Naive thymus-derived CD8-positive, alpha-beta T cell (primary cell): Measurements from ENCODE around the gene RASSF5. TPM values are rescaled to one million over a fixed set of nuclear protein-coding genes. Genes with fewer than 3 reads are reported as not detected.
A peak's percentile ranks its signal among the peaks of the same experiment; 100 is the strongest.

Experiments used
- ATAC-seq, 2 donors: fragments of 150-1000 bp; cut with Tn5 transposase in 1 of 2; sonication (Bioruptor Pico), chemical (Tn5 transposase) in 1 of 2; 1 replicate in 1 of 2; 2 replicates in 1 of 2; pipeline ENCODE4 v1.10.0; 2021; ENCODE audit warnings: mild to moderate bottlenecking in 2 of 2, moderate library complexity in 2 of 2
- POLR2A ChIA-PET: fragments of 350-600 bp; sonication (Branson Sonifier 250); formaldehyde crosslinking; loops from one replicate; lab custom pipeline; 2021; ENCODE audit warnings: antibody characterized with exemption; lab: Charles Lee
- DNase-seq, 10 donors: peaks; one replicate each; pipeline versions ENCODE4 v3.0.0 to v3.0.0-alpha.2; 2020 to 2022
- H3K27ac Mint-ChIP-seq, 10 donors: one replicate each; pipeline ENCODE4 v1.8.0; 2020 to 2022; ENCODE audit warnings: mild to moderate bottlenecking in 10 of 10, mixed read lengths in 10 of 10, moderate library complexity in 4 of 10, inconsistent platforms in 1 of 10
- H3K27me3 Mint-ChIP-seq, 5 donors: one replicate each; pipeline ENCODE4 v1.8.0; 2021 to 2022; ENCODE audit warnings: mixed read lengths in 5 of 5
- H3K36me3 Mint-ChIP-seq, 3 donors: one replicate each; pipeline ENCODE4 v1.8.0; 2020 to 2022; ENCODE audit warnings: mixed read lengths in 3 of 3, mild to moderate bottlenecking in 2 of 3, inconsistent platforms in 1 of 3
- H3K4me1 Mint-ChIP-seq, 4 donors: one replicate each; pipeline ENCODE4 v1.8.0; 2021 to 2022; ENCODE audit warnings: mixed read lengths in 4 of 4
- H3K4me3 Mint-ChIP-seq, 10 donors: one replicate each; pipeline ENCODE4 v1.8.0; 2020 to 2022; ENCODE audit warnings: mild to moderate bottlenecking in 10 of 10, mixed read lengths in 10 of 10, moderate library complexity in 6 of 10, inconsistent platforms in 1 of 10
- H3K9me3 Mint-ChIP-seq, 9 donors: one replicate each; pipeline ENCODE4 v1.8.0; 2020 to 2022; ENCODE audit warnings: mixed read lengths in 9 of 9, mild to moderate bottlenecking in 3 of 9, inconsistent platforms in 1 of 9, moderate library complexity in 1 of 9
- polyA plus RNA-seq, 3 donors: library from polyadenylated mRNA; unstranded; fragments of 300-500 nt; fragmentation: Illumina TruSeq; gene quantifications; one replicate each; pipeline ENCODE4 v1.2.3, GENCODE V29; 2021
- total RNA-seq, 8 experiments: library from RNA in 2 of 8; stranded (reverse) in 2 of 8; gene quantifications; one replicate each; pipeline ENCODE4 v1.2.3 and lab custom pipeline; 2021 to 2026

RASSF5 gene
- total and polyA plus RNA-seq, 5 experiments from 2014 or later, result 224 to 358 (median 233) TPM

DNA sequence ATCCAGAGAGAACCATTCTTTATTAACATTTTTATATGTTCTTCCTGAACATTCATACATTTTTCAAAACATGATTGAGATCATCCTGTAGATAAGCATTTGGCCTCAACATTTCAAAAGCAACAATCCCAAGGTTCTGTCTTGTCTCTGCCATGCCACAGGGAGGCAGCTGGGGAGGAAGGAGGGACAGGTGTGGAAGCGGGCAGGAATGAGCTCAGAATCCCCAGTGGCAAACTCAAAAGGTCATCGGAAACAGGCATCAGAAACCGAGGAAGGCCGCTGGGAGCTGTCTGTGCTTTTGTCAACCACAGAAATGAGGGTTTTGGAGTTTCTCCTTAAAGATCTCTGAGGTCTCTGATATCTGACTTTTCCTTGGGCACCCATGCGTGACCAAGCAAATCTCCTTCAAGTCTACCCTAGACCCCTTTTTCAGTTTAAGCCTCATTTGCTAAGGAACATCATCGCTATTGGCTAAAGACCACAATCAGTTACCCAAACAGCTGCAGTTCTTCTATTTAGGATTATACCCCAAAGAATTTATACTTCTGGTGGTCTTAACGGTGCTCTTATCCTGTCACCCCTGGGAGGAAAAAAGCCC, 34.0 kb downstream of the RASSF5 start:
- H3K27ac Mint-ChIP-seq, result peak overlapping the region in 1 of 10 donors; percentile 46
- no peak overlapping the region for H3K4me3 Mint-ChIP-seq
- no peaks in the 10 kb centered on the region for H3K27me3 Mint-ChIP-seq
- DNase-seq, result no peak
- no peaks in the 10 kb centered on the region for H3K9me3 Mint-ChIP-seq
- peaks cover 2 to 15% (median 13%) of the 10 kb centered on the region in 4 donors for H3K4me1 Mint-ChIP-seq
- POLR2A ChIA-PET, result interaction anchor here (0.7 kb wide), 1 partner anchor 40 kb away, joined by 3 read pairs; no protein-coding TSS in a partner anchor
- ATAC-seq, result no peak
- H3K36me3 Mint-ChIP-seq, result no peaks in the 10 kb centered on the region

DNA sequence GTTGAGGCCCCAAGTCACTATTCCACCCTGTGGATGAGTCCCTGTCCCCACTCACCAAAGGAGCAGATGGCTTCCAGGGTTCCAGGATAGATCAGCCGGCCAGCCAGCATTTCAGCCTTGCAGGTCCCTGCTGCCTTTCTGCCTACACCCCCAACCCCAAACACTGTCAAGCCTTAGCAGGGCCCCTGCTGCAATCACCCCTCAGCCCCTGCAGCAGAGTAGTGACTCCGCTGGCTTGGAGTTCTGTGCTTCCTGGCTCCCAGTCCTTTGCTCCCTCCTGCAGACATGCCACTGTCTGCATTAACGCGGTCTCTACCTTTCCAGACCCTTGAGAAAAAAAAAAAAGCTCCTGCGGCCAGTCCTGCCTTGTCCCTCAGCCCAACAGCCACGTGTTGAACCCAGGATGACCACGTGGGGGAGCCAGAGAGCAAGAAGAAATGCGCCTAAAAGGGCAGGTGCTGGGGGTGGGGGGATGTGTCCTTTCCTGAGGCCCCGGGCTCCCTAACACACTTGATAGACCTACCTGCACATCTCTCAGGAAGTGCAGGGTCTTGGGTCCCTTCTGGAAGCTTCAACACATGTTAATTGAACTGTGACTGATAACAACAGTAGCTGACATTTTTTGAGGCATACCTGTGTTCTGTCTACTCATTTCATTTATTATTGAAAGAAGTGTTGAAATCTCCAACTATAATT, 37.4 kb downstream of the RASSF5 start:
- POLR2A ChIA-PET, result interaction anchor here (0.6 to 3.5 kb wide), 15 partner anchors 8 to 369 kb away, joined by 3 to 34 read pairs (median 5); partner anchors contain the start of gene EIF2D

DNA sequence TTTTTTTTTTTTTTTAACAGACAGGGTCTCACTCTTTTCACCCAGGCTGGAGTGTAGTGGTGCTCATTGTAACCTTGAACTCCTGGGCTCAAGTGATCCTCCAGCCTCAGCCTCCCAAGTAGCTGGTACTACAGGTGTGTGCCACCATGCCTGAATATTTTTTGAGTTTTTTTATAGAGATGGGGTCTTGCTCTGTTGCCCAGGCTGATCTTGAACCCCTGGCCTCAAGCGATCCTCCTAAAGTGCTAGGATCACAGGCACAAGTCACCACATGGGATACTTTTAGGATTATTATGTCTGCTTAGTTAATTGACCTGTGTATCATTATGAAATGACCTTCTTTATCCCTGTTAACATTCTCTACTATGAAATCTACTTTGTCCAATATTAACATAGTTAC, 38.0 kb downstream of the RASSF5 start:
- ATAC-seq, result peak in 1 of 2 donors; percentile 38
- Mint-ChIP-seq H3K27ac (peak overlapping the region in 4 of 10 donors; percentile 29 to 74 (median 60)), H3K4me3 (peak overlapping the region in 1 of 10 donors; percentile 36), H3K27me3 (no peaks in the 10 kb centered on the region), H3K36me3 (no peaks in the 10 kb centered on the region), H3K9me3 (no peaks in the 10 kb centered on the region), H3K4me1 (peaks cover 5 to 25% (median 19%) of the 10 kb centered on the region in 4 donors)
- no peak for DNase-seq
- POLR2A ChIA-PET, result interaction anchor here (0.6 to 3.5 kb wide), 14 partner anchors 9 to 368 kb away, joined by 3 to 34 read pairs (median 5); partner anchors contain the start of gene EIF2D

More for the DNA sequence above, 37.4 kb downstream of the RASSF5 start:
- Mint-ChIP-seq H3K4me3 (peak overlapping the region in 2 of 10 donors; percentile 22 to 24), H3K27ac (peak overlapping the region in 5 of 10 donors; percentile 52 to 81 (median 63)), H3K9me3 (no peaks in the 10 kb centered on the region), H3K27me3 (no peaks in the 10 kb centered on the region), H3K36me3 (no peaks in the 10 kb centered on the region), H3K4me1 (peaks cover 5 to 20% (median 17%) of the 10 kb centered on the region in 4 donors)
- ATAC-seq (peak; percentile 91 to 93), DNase-seq (peak; percentile 69 to 90 (median 80))

DNA sequence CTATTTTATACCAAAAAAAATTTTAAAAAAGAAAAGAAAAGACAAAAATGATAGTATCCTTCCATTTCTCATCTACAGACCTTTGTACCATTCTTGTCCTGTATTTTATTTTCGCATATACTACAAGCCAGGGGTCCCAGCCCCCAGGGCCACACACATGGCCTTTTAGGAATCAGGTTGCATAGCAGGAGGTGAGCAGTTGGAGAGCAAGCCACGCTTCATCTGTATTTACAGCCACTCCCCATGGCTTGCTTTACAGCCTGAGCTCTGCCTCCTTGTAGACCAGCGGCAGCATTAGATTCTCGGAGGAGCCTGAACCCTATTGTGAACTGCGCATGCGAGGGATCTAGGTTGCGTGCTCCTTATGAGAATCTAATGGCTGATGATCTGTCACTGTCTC, 39.8 kb downstream of the RASSF5 start:
- Mint-ChIP-seq H3K4me1 (peaks cover 6 to 36% (median 34%) of the 10 kb centered on the region in 4 donors), H3K36me3 (no peaks in the 10 kb centered on the region), H3K27me3 (no peaks in the 10 kb centered on the region), H3K4me3 (no peak overlapping the region), H3K27ac (no peak overlapping the region), H3K9me3 (no peaks in the 10 kb centered on the region)
- POLR2A ChIA-PET, result interaction anchor here (2.6 to 3.5 kb wide), 3 partner anchors 10 to 65 kb away, joined by 12 to 34 read pairs (median 25); partner anchors contain the start of gene EIF2D
- ATAC-seq (no peak), DNase-seq (no peak)

DNA sequence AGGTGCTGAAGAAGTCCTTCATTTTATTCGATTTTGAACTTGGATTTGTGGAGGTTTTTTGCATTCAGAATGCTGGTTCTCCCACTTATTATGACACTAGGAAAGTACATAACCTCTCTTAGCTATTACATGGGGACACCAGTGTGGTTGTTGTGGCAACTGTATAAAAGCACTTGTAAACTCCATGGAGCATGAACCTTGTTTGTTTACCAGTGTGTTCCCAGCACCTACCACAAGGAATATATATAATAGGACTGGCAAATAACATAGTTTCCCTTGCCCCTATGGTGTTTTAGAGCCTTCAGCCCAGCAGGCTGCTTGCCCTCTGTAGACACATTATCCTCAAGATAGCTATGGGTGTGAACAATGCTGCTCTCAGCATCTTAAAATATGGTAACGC, 43.1 kb downstream of the RASSF5 start:
- POLR2A ChIA-PET, result interaction anchor here (0.6 to 22.9 kb wide), 4 partner anchors 24 to 117 kb away, joined by 3 to 825 read pairs (median 5); partner anchors contain the start of gene IKBKE
- ATAC-seq (no peak), DNase-seq (no peak)
- Mint-ChIP-seq H3K36me3 (no peaks in the 10 kb centered on the region), H3K4me1 (peaks cover 20 to 60% (median 56%) of the 10 kb centered on the region in 4 donors), H3K9me3 (no peaks in the 10 kb centered on the region), H3K27me3 (no peaks in the 10 kb centered on the region), H3K27ac (peak overlapping the region in 6 of 10 donors; percentile 23 to 99 (median 89)), H3K4me3 (no peak overlapping the region)

DNA sequence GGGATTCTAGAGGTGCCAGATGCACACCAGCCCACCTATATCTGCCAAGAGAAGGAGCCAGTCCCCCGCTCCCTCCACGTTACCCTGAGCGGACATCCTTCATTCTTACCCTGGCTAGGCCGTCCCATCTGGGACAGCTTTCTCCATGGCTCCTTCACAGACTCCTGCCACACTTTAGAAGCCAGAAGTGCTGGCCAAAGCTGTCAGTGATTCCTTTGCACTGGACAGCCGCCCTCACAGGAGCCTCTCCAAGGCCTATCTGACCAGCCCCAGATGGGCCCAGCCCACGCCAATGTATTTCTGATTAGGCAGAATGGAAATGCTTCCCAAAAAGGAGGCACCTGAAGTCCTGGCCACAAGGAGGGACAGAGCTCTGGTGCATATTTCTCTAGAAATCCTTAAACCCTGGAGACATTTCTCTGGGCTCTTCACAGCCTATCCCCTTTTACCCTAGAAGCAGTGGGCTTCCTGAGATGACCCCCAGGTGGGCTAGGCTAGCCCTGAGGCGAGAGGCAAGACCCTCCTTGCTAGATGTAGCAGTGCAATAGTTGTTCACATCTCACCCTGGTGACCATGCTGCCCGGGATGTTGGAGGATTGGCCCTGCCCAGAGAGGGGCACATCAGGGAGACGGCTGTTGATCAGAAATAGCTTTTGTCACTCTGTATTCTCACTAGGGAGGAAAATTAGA, 44.1 kb downstream of the RASSF5 start:
- ATAC-seq, result no peak
- Mint-ChIP-seq H3K4me3 (peak overlapping the region in 6 of 10 donors; percentile 1 to 83 (median 69)), H3K27ac (peak overlapping the region; percentile 74 to 99 (median 94))

DNA sequence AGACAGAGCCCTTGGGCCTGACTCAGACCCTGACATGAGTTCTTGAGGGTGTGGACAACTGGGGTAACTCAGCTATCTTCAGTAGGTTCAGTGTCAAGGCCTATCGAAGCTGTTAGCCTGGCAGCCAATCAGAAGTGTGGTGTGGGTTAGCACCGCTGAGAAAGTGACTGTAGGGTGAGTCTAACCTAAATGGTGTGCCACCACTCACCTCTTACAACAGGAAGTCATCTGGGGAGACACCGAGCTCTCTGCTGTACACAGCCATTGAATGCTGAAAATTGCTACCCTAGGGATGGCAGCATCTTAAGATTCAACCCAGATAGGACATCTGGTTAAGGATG, 44.6 kb downstream of the RASSF5 start:
- Mint-ChIP-seq H3K4me3 (peak overlapping the region in 9 of 10 donors; percentile 65 to 83 (median 78)), H3K27me3 (no peaks in the 10 kb centered on the region), H3K36me3 (no peaks in the 10 kb centered on the region), H3K4me1 (peaks cover 29 to 68% (median 66%) of the 10 kb centered on the region in 4 donors), H3K9me3 (no peaks in the 10 kb centered on the region), H3K27ac (peak overlapping the region; percentile 74 to 99 (median 94))
- ATAC-seq (peak; percentile 89 to 95), DNase-seq (peak in 9 of 10 donors; percentile 66 to 88 (median 79))
- POLR2A ChIA-PET, result interaction anchor here (0.8 to 22.9 kb wide), 7 partner anchors 22 to 86 kb away, joined by 3 to 825 read pairs (median 6); partner anchors contain the start of genes EIF2D and IKBKE

More for the DNA sequence above, 44.1 kb downstream of the RASSF5 start:
- no peaks in the 10 kb centered on the region for H3K9me3 Mint-ChIP-seq
- no peaks in the 10 kb centered on the region for H3K36me3 Mint-ChIP-seq
- POLR2A ChIA-PET, result interaction anchor here (0.8 to 22.9 kb wide), 7 partner anchors 23 to 86 kb away, joined by 3 to 825 read pairs (median 6); partner anchors contain the start of genes EIF2D and IKBKE
- no peaks in the 10 kb centered on the region for H3K27me3 Mint-ChIP-seq
- H3K4me1 Mint-ChIP-seq, result peaks cover 28 to 66% (median 63%) of the 10 kb centered on the region in 4 donors
- no peak for DNase-seq

DNA sequence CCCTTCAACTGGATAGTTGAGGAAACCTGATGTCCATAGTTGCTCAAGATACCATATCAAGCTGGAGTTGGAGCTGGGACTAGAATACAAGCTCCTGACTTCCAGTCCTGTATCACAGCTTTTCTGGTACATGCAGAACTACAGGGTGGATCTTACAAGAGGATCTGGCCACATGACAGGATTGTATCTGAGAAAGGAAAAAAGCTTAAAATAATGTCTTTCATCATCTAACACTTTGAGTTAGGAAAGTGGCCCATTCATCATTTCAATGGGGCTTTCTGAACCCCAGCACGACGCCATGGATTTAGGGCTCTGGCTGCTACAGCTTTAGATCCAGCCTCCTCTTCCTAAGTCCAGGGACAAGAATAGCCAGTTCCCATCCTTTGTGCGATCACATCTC, 46.9 kb downstream of the RASSF5 start:
- Mint-ChIP-seq H3K4me3 (peak overlapping the region in 3 of 10 donors; percentile 30 to 98 (median 41)), H3K4me1 (peaks cover 27 to 69% (median 64%) of the 10 kb centered on the region in 4 donors), H3K9me3 (no peaks in the 10 kb centered on the region), H3K27me3 (no peaks in the 10 kb centered on the region), H3K27ac (peak overlapping the region; percentile 35 to 99 (median 90)), H3K36me3 (peaks cover 0 to 8% (median 3%) of the 10 kb centered on the region in 3 donors)
- DNase-seq, result no peak
- POLR2A ChIA-PET, result interaction anchor here (1.3 to 22.9 kb wide), 6 partner anchors 8 to 368 kb away, joined by 3 to 825 read pairs (median 8); partner anchors contain the start of genes FCMR, IKBKE and RASSF5
- ATAC-seq, result no peak

DNA sequence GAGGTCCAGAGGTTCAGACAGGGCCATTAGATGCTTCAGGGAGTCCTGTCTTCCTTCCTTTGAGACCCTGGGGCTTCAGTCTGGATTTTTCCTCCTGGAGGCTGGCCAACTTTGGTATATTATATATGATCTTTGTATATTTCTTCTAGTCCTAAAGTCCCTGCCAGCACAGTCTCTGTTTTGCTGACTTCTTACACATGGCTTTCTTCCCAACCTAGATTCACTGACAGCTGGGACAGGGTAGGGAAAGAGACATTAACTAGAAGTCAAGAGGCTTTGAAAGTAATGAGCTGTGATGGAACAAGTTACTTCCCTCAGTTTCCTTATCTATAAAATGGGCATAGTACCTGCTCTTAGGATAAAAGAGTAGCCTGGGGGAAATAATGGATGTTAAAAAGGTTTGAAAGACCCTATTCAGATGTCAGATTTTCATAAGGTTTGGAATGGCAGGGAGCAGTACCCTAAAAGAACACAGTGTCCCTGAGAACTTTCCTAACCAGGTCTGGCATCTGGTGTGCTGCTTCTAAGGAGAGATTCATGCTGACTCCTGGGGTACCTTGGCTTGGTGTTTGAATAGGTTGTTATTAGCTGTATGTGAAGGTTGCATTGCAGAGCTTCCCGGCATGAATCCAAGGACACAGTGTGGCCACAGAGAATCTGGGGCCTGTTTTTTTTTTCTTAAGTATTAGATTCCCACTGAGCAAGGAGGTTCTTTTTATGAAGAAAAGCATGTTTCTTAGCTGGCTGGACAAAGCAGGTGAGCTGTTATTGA, 47.6 kb downstream of the RASSF5 start:
- Mint-ChIP-seq H3K27ac (peak overlapping the region; percentile 74 to 99 (median 92)), H3K4me1 (peaks cover 28 to 73% (median 71%) of the 10 kb centered on the region in 4 donors), H3K4me3 (peak overlapping the region; percentile 90 to 99 (median 98)), H3K36me3 (peaks cover under 1 to 8% (median 3%) of the 10 kb centered on the region in 3 donors), H3K9me3 (no peaks in the 10 kb centered on the region), H3K27me3 (no peaks in the 10 kb centered on the region)
- no peak for ATAC-seq
- POLR2A ChIA-PET, result interaction anchor here (0.6 to 22.9 kb wide), 10 partner anchors 9 to 1266 kb away, joined by 3 to 825 read pairs (median 6); partner anchors contain the start of genes EIF2D, FCMR, IKBKE and RASSF5
- no peak for DNase-seq

DNA sequence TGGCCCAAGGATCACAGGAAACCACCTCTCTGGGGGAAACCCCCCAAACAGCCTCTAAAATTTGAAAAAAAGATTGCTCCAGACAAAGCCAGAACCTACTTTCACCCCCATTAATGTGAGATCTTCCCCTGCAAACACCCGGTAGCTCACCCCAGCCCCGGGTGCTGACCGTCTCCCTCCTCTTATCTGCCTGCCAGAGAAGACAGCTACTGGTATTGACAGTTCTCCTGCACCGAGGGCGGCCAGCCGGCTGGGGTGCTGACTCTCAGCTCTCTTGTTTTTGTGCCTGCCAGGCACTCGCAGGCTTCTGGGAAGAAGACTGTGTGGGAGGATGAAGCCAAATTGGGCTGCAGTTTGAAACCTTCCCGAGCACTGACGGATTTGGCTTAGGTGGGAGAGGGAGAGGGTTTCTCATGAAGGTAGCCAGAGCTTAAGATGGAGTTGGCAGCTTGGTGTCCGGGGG, 48.2 kb downstream of the RASSF5 start:
- peaks cover 3 to 8% (median 4%) of the 10 kb centered on the region in 3 donors for H3K36me3 Mint-ChIP-seq
- POLR2A ChIA-PET, result interaction anchor here (0.6 to 22.9 kb wide), 10 partner anchors 10 to 1267 kb away, joined by 3 to 825 read pairs (median 6); partner anchors contain the start of genes EIF2D, FCMR, IKBKE and RASSF5
- H3K4me1 Mint-ChIP-seq, result peaks cover 29 to 78% (median 74%) of the 10 kb centered on the region in 4 donors
- H3K27ac Mint-ChIP-seq, result peak overlapping the region; percentile 74 to 99 (median 92)
- DNase-seq (peak in 5 of 10 donors; percentile 14 to 46 (median 34)), ATAC-seq (peak in 1 of 2 donors; percentile 5)
- peak overlapping the region; percentile 90 to 99 (median 98) for H3K4me3 Mint-ChIP-seq
- no peaks in the 10 kb centered on the region for H3K9me3 Mint-ChIP-seq
- no peaks in the 10 kb centered on the region for H3K27me3 Mint-ChIP-seq
